Astrocyte of the cerebellum (primary cell): ENCODE measurements around the gene PUS10.
"Not testable (repeated sequence)": the region's sequence is repeated elsewhere in the genome, so short reads cannot be mapped to it uniquely, and the experiment has no call there.

Source experiments
- DNase-seq: peaks from one replicate; pipeline ENCODE4 v3.0.0-alpha.2; 2011; ENCODE audit warnings: low read depth
- H3K4me3 ChIP-seq: 2 replicates; pipeline ENCODE4 v1.5.1; 2011; ENCODE audit warnings: mild to moderate bottlenecking, low read depth, low read length, moderate library complexity
- CTCF ChIP-seq: IDR thresholded peaks from 2 replicates; pipeline ENCODE4 v1.5.1; 2012; ENCODE audit warnings: low read length, low read depth, moderate library complexity, mild to moderate bottlenecking; ENCODE audit errors: missing control alignments
- in situ Hi-C: cut with HindIII; loops from 2 replicates; pipeline ENCODE4 v1.10.0; 2017; ENCODE audit warnings: low sequenced_read_pairs

Gene PUS10

GRCh38 chr2:60945341-60945740 lies 72.7 kb downstream of the PUS10 start:
- H3K4me3 ChIP-seq: no peak overlapping the region
- no peak for DNase-seq
- TF ChIP-seq CTCF: no peak
- in situ Hi-C loops: no loop called here

GRCh38 chr2:60939622-60940021 lies 78.4 kb downstream of the PUS10 start:
- in situ Hi-C loops: no loop called here
- no peak for DNase-seq
- H3K4me3 ChIP-seq: no peak overlapping the region
- TF ChIP-seq CTCF: no peak

GRCh38 chr2:60938301-60938700 lies 79.8 kb downstream of the PUS10 start:
- no peak for DNase-seq
- in situ Hi-C loops: no loop called here
- no peak for TF ChIP-seq CTCF
- H3K4me3 ChIP-seq: no peak overlapping the region

- TF ChIP-seq CTCF: no peak
- H3K4me3 ChIP-seq: no peak overlapping the region
- in situ Hi-C loops: no loop called here
- no peak for DNase-seq
These were observed 81.3 kb downstream of the PUS10 start for GRCh38 chr2:60936757-60937156.

- in situ Hi-C loops: no loop called here
- H3K4me3 ChIP-seq: no peak overlapping the region
- no peak for TF ChIP-seq CTCF
- no peak for DNase-seq
These were observed 83.8 kb downstream of the PUS10 start for GRCh38 chr2:60934165-60934722.

- H3K4me3 ChIP-seq: no peak overlapping the region
- no peak for DNase-seq
- in situ Hi-C loops: no loop called here
- TF ChIP-seq CTCF: no peak
These were observed 85.1 kb downstream of the PUS10 start for GRCh38 chr2:60932954-60933353.

- in situ Hi-C loops, DNase-seq, H3K4me3 ChIP-seq: not testable (repeated sequence)
These were observed 86.0 kb downstream of the PUS10 start for GRCh38 chr2:60932061-60932460.
